ENCODE data around the gene MED27. TPM values are rescaled to one million over a fixed set of nuclear protein-coding genes. Genes with fewer than 3 reads are reported as not detected.

The MED27 gene
- total and polyA plus RNA-seq, 7 donors, result 11.9 to 19.7 (median 15.6) TPM

DNA sequence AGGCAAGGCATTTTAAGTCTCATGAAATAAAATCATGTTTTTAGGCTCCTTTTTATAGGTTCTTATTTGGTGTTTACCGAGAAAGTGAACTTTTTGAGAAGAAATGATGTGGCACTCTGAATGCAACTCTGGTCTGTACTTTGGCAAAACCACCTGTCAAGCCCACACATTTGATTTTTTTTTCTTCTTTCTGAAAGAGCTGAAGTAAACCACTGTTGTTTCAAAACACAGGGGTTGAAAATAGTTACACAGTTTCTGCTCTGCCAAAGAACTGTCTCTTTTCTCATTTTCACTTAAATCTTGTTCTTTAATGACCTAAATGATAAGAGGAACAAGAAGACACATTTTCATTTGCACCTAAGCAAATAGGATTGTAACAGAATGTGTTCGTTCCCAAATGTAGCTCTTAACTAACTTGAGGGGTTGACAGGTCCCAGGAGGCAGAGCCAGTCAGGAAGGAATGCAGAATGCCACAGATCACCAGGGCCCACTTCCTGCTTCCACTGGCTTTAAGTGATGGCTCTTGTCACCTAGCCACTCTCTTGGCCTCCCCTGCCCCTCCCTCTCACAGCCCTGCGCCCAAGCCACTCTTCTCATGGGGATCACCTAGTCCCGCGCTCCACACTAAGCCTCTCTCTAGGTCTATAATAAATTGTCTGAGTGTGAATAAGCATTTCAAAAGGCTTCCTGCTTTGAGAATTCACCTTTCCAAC, 47.3 kb downstream of the MED27 start:
- WGBS, 2 donors, result 84 to 93% methylated on average over 5 of the region's 5 CpGs
- H3K9me3 ChIP-seq, result no peaks in the 10 kb centered on the region

DNA sequence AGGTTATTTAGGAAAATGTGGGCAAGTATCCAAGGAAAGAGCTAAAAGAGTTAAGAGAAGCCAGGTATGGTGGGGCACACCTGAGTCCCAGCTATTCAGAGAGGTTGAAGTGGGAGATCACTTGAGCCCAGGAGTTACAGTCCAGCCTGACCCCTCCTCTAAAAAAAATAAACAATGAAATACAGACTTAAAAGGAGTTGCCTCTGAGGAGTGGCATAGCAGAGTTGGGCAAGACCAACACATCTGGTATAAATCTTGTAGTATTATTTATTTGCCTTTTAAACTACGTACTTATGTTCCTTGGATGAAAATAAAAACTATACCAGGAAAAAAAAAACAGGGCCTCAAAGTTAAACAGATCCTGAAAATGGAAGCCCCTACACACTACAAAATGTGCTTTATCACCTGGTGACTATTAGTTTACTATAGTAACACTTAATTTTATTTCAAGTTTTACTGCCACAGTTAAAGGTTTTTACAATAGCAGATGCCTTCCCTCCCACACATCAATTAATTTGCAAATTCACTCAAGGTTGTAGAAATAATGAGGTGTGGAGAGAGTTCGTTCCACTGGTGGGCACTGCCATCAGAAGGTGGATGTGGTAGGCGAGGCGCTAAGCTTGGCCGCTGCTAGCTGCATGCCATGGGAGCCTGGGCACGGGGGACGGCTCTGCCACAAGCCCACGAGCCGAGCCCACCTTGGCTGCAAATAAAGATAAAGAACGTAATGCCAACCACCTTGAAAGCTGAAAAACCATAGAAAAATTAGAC, 48.0 kb downstream of the MED27 start:
- intact Hi-C loops (cut with DNase I), result no loop called here
- no peaks in the 10 kb centered on the region for H3K36me3 ChIP-seq
- DNase-seq, result no peak
- no peak for TF ChIP-seq POLR2A (IDR thresholded peaks at IDR 0.05)
- TF ChIP-seq, protein P1, sequence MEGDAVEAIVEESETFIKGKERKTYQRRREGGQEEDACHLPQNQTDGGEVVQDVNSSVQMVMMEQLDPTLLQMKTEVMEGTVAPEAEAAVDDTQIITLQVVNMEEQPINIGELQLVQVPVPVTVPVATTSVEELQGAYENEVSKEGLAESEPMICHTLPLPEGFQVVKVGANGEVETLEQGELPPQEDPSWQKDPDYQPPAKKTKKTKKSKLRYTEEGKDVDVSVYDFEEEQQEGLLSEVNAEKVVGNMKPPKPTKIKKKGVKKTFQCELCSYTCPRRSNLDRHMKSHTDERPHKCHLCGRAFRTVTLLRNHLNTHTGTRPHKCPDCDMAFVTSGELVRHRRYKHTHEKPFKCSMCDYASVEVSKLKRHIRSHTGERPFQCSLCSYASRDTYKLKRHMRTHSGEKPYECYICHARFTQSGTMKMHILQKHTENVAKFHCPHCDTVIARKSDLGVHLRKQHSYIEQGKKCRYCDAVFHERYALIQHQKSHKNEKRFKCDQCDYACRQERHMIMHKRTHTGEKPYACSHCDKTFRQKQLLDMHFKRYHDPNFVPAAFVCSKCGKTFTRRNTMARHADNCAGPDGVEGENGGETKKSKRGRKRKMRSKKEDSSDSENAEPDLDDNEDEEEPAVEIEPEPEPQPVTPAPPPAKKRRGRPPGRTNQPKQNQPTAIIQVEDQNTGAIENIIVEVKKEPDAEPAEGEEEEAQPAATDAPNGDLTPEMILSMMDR (IDR thresholded peaks at IDR 0.05), result no peak
- no peak for TF ChIP-seq POLR2AphosphoS5 (IDR thresholded peaks at IDR 0.05)
- no peak for TF ChIP-seq EP300 (IDR thresholded peaks at IDR 0.05)
- no peaks in the 10 kb centered on the region for H3K27me3 ChIP-seq
- H3K4me1 ChIP-seq, result peaks cover 0 to 26% (median 9%) of the 10 kb centered on the region in 4 donors
- 83 to 92% methylated on average over 10 of the region's 10 CpGs for WGBS, 2 donors
- H3K9me3 ChIP-seq, result no peaks in the 10 kb centered on the region
- no peak overlapping the region for H3K4me3 ChIP-seq
- H3K27ac ChIP-seq, result no peak overlapping the region

More for the DNA sequence above, 47.3 kb downstream of the MED27 start:
- DNase-seq, result no peak
- intact Hi-C loops (cut with DNase I), result no loop called here
- no peak overlapping the region for H3K4me3 ChIP-seq
- H3K4me1 ChIP-seq, result peaks cover 0 to 18% (median 7%) of the 10 kb centered on the region in 4 donors
- TF ChIP-seq, protein P1 (IDR thresholded peaks at IDR 0.05), result no peak
- no peak for TF ChIP-seq POLR2A (IDR thresholded peaks at IDR 0.05)
- TF ChIP-seq EP300 (IDR thresholded peaks at IDR 0.05), result no peak
- TF ChIP-seq POLR2AphosphoS5 (IDR thresholded peaks at IDR 0.05), result no peak
- no peaks in the 10 kb centered on the region for H3K36me3 ChIP-seq
- no peak overlapping the region for H3K27ac ChIP-seq
- H3K27me3 ChIP-seq, result no peaks in the 10 kb centered on the region

DNA sequence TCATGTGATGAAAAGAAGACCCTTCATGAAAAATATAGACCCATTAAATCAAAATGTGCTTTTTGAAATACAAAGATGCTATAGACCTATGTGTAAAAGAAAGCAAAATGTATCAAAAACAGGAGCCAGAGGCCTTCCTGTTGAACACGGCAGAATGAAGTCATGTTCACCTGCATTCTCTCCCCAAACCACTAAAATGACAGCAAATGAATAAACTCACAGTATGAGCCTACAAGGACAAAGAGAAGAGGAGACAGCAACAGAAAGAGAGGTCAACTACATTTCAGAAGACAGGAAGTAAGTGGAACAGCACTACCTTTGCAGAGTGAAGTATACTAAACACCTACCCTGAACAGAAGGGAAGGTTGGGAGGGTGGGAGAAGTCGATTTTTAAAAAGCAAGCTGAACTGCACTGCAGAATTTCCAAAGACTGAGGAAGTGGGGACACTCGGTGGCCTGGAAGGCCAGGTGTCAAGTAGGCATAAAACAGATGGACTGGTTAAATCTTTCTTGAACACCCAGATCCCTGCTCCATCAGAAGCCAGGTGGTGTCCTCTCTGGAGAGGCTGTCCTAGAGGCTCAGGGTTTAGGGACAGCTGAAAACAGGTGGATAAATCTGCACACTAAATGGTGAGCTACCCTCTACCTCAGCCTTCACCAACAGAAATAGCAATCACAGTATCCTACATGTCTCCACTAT, 48.9 kb downstream of the MED27 start:
- no peak overlapping the region for H3K4me3 ChIP-seq
- H3K9me3 ChIP-seq, result no peaks in the 10 kb centered on the region
- no peaks in the 10 kb centered on the region for H3K36me3 ChIP-seq
- peaks cover 0 to 27% (median 9%) of the 10 kb centered on the region in 4 donors for H3K4me1 ChIP-seq
- H3K27me3 ChIP-seq, result no peaks in the 10 kb centered on the region
- H3K27ac ChIP-seq, result no peak overlapping the region
- DNase-seq, result no peak
- intact Hi-C loops (cut with DNase I), result no loop called here
- WGBS, 2 donors, result 74 to 84% methylated on average over 3 of the region's 3 CpGs
- TF ChIP-seq EP300 (IDR thresholded peaks at IDR 0.05), result no peak
- TF ChIP-seq POLR2A (IDR thresholded peaks at IDR 0.05), result no peak
- no peak for TF ChIP-seq POLR2AphosphoS5 (IDR thresholded peaks at IDR 0.05)
- TF ChIP-seq, protein P1 (IDR thresholded peaks at IDR 0.05), result no peak

DNA sequence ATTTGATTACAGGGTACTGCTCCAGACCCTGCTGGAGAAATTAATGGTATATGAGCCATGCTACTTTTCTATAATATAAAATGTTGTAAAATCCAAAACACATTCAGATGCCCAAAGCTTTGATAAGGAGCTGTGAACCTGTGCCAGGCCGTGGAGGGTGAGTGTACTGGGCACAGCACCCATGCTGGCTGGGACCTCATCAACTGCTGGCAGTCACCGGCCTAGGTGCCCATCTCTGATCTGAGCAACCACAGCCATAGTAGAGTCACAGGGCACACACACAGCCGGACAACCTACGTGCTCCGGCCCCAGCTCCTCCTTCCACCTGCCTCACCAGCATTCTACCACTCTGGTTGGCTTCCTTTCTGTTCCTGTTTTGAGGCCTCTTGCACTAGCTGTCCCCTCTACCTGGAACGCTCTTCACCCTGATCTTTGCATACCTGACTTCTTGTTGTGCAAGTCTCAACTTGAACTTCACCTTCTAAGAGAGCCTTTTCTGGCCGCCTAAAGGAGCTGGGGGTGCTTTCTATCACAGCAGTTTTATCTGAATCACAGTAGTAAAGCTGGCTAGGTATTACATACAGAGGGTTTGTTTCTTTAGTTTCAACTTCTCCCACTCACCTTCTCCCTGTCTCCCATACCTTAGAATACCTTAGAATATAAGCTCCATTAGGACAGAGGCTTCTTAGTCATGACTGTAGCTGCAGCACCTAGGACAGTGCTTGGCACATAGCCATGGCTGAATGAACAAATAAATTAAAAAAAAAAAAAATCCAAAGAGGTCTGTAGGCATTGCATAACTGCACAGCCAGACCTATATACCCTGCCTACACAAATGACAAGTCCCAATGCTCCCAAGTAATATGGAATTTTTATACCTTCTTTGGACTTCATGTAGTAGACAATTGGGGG, 51.7 kb downstream of the MED27 start:
- 94 to 97% methylated on average over 7 of the region's 7 CpGs for WGBS, 2 donors
- no peak for TF ChIP-seq POLR2A (IDR thresholded peaks at IDR 0.05)
- no peak for TF ChIP-seq EP300 (IDR thresholded peaks at IDR 0.05)
- TF ChIP-seq, protein P1 (IDR thresholded peaks at IDR 0.05), result no peak
- TF ChIP-seq POLR2AphosphoS5 (IDR thresholded peaks at IDR 0.05), result no peak
- H3K4me1 ChIP-seq, result peaks cover 0 to 15% (median 9%) of the 10 kb centered on the region in 4 donors
- DNase-seq, result no peak
- H3K27me3 ChIP-seq, result no peaks in the 10 kb centered on the region
- H3K27ac ChIP-seq, result no peak overlapping the region
- intact Hi-C loops (cut with DNase I), result no loop called here
- no peaks in the 10 kb centered on the region for H3K9me3 ChIP-seq
- H3K36me3 ChIP-seq, result no peaks in the 10 kb centered on the region
- no peak overlapping the region for H3K4me3 ChIP-seq

Data from sigmoid colon (tissue), 7 donors.